GM19193 (cell line): ENCODE results near the gene IFIT2.

ENCODE experiments used
- POLR2A ChIP-seq: IDR thresholded peaks from 4 replicates; pipeline ENCODE4 v1.6.1; 2011; ENCODE audit not compliant: insufficient read depth, insufficient read length; ENCODE audit errors: extremely low read depth

IFIT2 gene

DNA sequence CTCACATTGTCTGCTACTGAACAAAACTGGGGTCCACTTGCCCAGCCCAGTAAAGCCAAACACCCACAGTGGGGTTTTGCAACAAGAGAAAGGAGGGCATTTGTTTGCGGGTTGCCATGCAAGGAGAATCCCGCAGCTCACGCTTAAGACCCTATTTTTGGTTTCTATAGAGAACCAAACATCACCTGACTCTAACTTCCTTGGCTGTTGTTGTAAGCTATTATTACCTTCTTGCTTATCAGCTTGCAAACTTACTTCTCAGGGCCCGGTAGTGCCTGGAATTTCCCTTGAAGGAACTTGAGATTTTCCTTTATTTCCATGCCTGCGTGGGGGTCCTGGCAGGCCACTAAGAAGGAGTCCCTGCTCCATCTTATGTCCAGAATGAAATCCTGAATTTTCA is 46.6 kb downstream of the IFIT2 start:
- TF ChIP-seq POLR2A = no peak

GRCh38 chr10:89348975-89349374 is 47.1 kb downstream of the IFIT2 start:
- TF ChIP-seq POLR2A = no peak

DNA sequence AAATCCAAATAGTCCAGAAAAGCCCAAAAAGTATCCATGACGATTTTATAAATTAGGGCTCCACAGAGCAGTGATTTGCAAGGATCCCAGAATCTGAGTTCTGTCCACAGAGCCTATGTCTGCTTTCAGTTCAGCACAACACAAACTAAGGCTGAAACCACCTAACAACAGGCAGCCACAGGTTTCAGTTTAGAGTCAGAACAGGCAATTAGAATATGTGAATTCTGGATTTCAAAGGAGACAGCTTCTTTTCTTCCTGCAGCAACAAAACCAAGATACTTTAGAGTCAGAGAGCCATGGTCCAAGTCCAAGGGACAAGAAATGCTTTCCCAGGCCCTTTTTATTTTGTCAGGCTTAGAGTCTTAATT is 49.5 kb downstream of the IFIT2 start:
- TF ChIP-seq POLR2A = no peak

DNA sequence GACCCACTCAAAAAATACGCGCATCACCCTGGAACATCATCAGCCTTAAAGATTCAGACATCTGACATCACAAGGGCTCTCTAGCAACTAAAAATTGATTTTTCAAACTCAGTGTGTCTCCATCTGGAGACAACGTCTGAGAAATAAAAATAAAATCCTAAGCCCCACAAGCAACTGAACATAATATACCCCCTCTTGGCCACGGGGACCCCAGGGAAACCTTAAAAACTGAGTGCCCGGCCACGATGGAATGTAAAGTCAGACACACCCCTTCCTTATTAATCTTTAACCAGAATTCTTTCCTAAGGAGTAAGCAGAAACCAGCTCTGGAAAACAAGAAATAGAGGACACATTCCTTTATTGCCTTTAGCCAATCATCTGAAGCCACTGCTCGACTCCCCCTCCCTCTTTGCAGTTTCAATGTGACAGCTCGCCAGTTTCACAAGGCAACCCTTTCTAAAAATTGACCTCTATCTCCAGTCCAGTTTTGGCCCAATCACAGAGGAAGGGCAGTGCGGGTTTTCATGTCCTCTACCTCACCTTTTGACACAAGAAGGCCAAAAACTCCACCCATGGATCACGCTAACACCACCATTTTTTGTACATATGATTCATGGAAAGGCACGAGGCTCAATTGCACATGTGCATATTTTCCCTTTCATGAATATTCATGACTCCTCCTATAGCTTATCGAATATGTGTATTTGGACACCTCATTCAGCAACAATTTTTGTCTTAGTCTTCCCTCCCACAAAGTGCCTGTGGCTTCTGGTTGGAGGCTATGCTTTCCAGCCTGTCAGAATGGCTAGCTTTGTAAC is 50.1 kb downstream of the IFIT2 start:
- no peak for TF ChIP-seq POLR2A

DNA sequence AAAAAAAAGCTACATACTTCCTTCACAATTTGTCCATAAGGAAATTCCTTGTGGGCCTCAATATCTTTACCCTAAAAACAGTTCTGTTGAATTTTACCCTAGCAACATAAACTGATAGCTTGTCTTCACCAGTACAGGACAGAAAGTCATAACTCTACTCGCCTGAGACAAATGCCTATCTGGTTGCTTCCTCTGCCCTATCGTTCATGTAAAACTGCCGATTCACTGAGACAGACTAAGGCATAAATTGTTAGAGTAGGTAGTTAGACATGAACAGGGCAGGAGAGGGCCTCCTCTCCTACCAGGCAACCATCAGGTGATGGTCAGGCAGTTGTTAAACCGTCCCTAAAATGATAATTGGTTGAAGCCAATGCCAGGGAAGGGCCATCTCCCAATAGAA is 51.0 kb downstream of the IFIT2 start:
- no peak for TF ChIP-seq POLR2A

GRCh38 chr10:89355394-89355931 is 53.6 kb downstream of the IFIT2 start:
- no peak for TF ChIP-seq POLR2A

- TF ChIP-seq POLR2A = no peak
Observed at GRCh38 chr10:89357096-89357495, 55.2 kb downstream of the IFIT2 start.

- TF ChIP-seq POLR2A = no peak
Observed at GRCh38 chr10:89357975-89358374, 56.1 kb downstream of the IFIT2 start.
